ENCODE data around the gene LINC00237. TPM values are rescaled to one million over a fixed set of nuclear protein-coding genes. Genes with fewer than 3 reads are reported as not detected.

The LINC00237 gene
- total and polyA plus RNA-seq, 9 of the 15 experiments (the other 6 are each of a cell fraction or from before 2014, with no cell fraction given) = not detected

GRCh38 chr20:21125849-21126580 is 19.9 kb upstream of the LINC00237 start, which contains the start of gene KIZ (continued):
- TF ChIP-seq, protein P1, sequence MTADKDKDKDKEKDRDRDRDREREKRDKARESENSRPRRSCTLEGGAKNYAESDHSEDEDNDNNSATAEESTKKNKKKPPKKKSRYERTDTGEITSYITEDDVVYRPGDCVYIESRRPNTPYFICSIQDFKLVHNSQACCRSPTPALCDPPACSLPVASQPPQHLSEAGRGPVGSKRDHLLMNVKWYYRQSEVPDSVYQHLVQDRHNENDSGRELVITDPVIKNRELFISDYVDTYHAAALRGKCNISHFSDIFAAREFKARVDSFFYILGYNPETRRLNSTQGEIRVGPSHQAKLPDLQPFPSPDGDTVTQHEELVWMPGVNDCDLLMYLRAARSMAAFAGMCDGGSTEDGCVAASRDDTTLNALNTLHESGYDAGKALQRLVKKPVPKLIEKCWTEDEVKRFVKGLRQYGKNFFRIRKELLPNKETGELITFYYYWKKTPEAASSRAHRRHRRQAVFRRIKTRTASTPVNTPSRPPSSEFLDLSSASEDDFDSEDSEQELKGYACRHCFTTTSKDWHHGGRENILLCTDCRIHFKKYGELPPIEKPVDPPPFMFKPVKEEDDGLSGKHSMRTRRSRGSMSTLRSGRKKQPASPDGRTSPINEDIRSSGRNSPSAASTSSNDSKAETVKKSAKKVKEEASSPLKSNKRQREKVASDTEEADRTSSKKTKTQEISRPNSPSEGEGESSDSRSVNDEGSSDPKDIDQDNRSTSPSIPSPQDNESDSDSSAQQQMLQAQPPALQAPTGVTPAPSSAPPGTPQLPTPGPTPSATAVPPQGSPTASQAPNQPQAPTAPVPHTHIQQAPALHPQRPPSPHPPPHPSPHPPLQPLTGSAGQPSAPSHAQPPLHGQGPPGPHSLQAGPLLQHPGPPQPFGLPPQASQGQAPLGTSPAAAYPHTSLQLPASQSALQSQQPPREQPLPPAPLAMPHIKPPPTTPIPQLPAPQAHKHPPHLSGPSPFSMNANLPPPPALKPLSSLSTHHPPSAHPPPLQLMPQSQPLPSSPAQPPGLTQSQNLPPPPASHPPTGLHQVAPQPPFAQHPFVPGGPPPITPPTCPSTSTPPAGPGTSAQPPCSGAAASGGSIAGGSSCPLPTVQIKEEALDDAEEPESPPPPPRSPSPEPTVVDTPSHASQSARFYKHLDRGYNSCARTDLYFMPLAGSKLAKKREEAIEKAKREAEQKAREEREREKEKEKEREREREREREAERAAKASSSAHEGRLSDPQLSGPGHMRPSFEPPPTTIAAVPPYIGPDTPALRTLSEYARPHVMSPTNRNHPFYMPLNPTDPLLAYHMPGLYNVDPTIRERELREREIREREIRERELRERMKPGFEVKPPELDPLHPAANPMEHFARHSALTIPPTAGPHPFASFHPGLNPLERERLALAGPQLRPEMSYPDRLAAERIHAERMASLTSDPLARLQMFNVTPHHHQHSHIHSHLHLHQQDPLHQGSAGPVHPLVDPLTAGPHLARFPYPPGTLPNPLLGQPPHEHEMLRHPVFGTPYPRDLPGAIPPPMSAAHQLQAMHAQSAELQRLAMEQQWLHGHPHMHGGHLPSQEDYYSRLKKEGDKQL (CRISPR knock-in tag; IDR thresholded peaks at IDR 0.05; ENCODE audit: borderline replicate concordance) = no peak
- TF ChIP-seq CCNT2 (IDR thresholded peaks at IDR 0.05; ENCODE audit: borderline replicate concordance, extremely low read depth, insufficient read length, low read depth, low read length) = peak; percentile 85
- no peak for TF ChIP-seq GTF2F1 (IDR thresholded peaks at IDR 0.05; ENCODE audit: low read depth, low read length)
- TF ChIP-seq TEAD1 (CRISPR knock-in tag; IDR thresholded peaks at IDR 0.05) = no peak
- no peak for TF ChIP-seq TARDBP (IDR thresholded peaks at IDR 0.05)
- peak; percentile 94 for TF ChIP-seq FOXK2 (conservative IDR thresholded peaks at IDR 0.05 in 1 of 2, IDR thresholded peaks at IDR 0.05 in 1 of 2; ENCODE audit: low read depth in 2 of 2)
- TF ChIP-seq RAD21 (CRISPR knock-in tag; conservative IDR thresholded peaks at IDR 0.05 in 1 of 2, IDR thresholded peaks at IDR 0.05 in 1 of 2) = peak in 1 of 2 experiments; percentile 28; a peak in 3 of 4 replicates
- no peak for TF ChIP-seq NFATC3 (IDR thresholded peaks at IDR 0.05)
- no peak for TF ChIP-seq ZNF79 (CRISPR knock-in tag; IDR thresholded peaks at IDR 0.05; ENCODE audit: low read depth)
- TF ChIP-seq ZNF384 (IDR thresholded peaks at IDR 0.05; ENCODE audit: low read depth, low read length) = no peak
- TF ChIP-seq ZNF143 (CRISPR knock-in tag; IDR thresholded peaks at IDR 0.05) = peak; percentile 77
- TF ChIP-seq, protein P2, sequence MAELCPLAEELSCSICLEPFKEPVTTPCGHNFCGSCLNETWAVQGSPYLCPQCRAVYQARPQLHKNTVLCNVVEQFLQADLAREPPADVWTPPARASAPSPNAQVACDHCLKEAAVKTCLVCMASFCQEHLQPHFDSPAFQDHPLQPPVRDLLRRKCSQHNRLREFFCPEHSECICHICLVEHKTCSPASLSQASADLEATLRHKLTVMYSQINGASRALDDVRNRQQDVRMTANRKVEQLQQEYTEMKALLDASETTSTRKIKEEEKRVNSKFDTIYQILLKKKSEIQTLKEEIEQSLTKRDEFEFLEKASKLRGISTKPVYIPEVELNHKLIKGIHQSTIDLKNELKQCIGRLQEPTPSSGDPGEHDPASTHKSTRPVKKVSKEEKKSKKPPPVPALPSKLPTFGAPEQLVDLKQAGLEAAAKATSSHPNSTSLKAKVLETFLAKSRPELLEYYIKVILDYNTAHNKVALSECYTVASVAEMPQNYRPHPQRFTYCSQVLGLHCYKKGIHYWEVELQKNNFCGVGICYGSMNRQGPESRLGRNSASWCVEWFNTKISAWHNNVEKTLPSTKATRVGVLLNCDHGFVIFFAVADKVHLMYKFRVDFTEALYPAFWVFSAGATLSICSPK (IDR thresholded peaks at IDR 0.05; ENCODE audit: borderline replicate concordance) = no peak
- TF ChIP-seq CREB1 (IDR thresholded peaks at IDR 0.05) = no peak
- peak; percentile 36; the same call in 1 of the 2 replicates for TF ChIP-seq CREB1 (CRISPR knock-in tag; IDR thresholded peaks at IDR 0.05)
- TF ChIP-seq SMARCA4 (IDR thresholded peaks at IDR 0.05) = no peak
- no peak for TF ChIP-seq ZKSCAN8 (CRISPR knock-in tag; IDR thresholded peaks at IDR 0.05)
- TF ChIP-seq HMG20A (CRISPR knock-in tag; conservative IDR thresholded peaks at IDR 0.05) = no peak
- TF ChIP-seq DDX20 (tag; IDR thresholded peaks at IDR 0.05; ENCODE audit: low read depth) = no peak
- no peak for TF ChIP-seq SP2 (IDR thresholded peaks at IDR 0.05; ENCODE audit: extremely low read depth, low read depth, low read length, poor library complexity, severe bottlenecking)
- no peak for TF ChIP-seq BCOR (IDR thresholded peaks at IDR 0.05)
